Lung microvascular endothelial cell (primary cell): ENCODE data around the gene LRRC9. TPM values are rescaled to one million over a fixed set of nuclear protein-coding genes. Genes with fewer than 3 reads are reported as not detected.
"Not testable (repeated sequence)": the region's sequence is repeated elsewhere in the genome, so short reads cannot be mapped to it uniquely, and the experiment has no call there.

Experiments
- DNase-seq, 2 donors: peaks; one replicate each; pipeline versions ENCODE4 v3.0.0 to v3.0.0-alpha.2; 2010; ENCODE audit warnings: low read depth in 2 of 2
- total RNA-seq: library from RNA; depleted of rRNA; stranded (reverse); fragments of >200 nt; gene quantifications from 2 replicates; pipeline ENCODE4 v1.2.1, GENCODE V29; 2014

The LRRC9 gene
- total RNA-seq = not detected in 2 replicates

GRCh38 chr14:59919570-59920377, at the start of gene LRRC9:
LRRC9 (plus strand) TSS chr14:59920144.
- peak in 1 of 2 donors; percentile 3 for DNase-seq

- DNase-seq = peak; percentile 22 to 51
These were observed 49.4 kb upstream of the LRRC9 start, which contains the start of gene RTN1 for GRCh38 chr14:59870277-59871165. RTN1 (minus strand) TSS chr14:59870776; CDS start chr14:59870630, 146 bp downstream.

- no peak for DNase-seq
These were observed 48.8 kb upstream of the LRRC9 start for GRCh38 chr14:59871166-59871495.

GRCh38 chr14:59882957-59883356, 37.0 kb upstream of the LRRC9 start:
- no peak for DNase-seq

- no peak for DNase-seq
These were observed 29.3 kb upstream of the LRRC9 start for GRCh38 chr14:59890676-59891075.

- DNase-seq = no peak
These were observed 24.2 kb upstream of the LRRC9 start for GRCh38 chr14:59895721-59896120.

GRCh38 chr14:59897757-59898383, 22.1 kb upstream of the LRRC9 start:
- DNase-seq = peak; percentile 53 to 56

- DNase-seq = no peak
These were observed 19.4 kb upstream of the LRRC9 start for GRCh38 chr14:59900556-59900955.

- DNase-seq = no peak
These were observed 15.8 kb upstream of the LRRC9 start for GRCh38 chr14:59904184-59904583.

- peak in 1 of 2 donors; percentile 7 for DNase-seq
These were observed 14.8 kb upstream of the LRRC9 start for GRCh38 chr14:59905188-59905587.

GRCh38 chr14:59912443-59912842, 7.5 kb upstream of the LRRC9 start:
- no peak for DNase-seq

- DNase-seq = no peak
These were observed 6.8 kb upstream of the LRRC9 start for GRCh38 chr14:59913187-59913586.

- DNase-seq = peak; percentile 36 to 45
These were observed 947 bp upstream of the LRRC9 start for GRCh38 chr14:59918824-59919569.

GRCh38 chr14:59920378-59920683, 387 bp downstream of the LRRC9 start:
- DNase-seq = no peak

GRCh38 chr14:59925797-59926196, 5.9 kb downstream of the LRRC9 start:
- DNase-seq = no peak

- DNase-seq = no peak
These were observed 6.6 kb downstream of the LRRC9 start for GRCh38 chr14:59926534-59926933.

GRCh38 chr14:59931237-59931636, 11.3 kb downstream of the LRRC9 start:
- no peak for DNase-seq

- no peak for DNase-seq
These were observed 16.2 kb downstream of the LRRC9 start for GRCh38 chr14:59936145-59936544.

- DNase-seq = no peak
These were observed 19.9 kb downstream of the LRRC9 start for GRCh38 chr14:59939828-59940227.

GRCh38 chr14:59942296-59942862, 22.4 kb downstream of the LRRC9 start:
- DNase-seq = not testable (repeated sequence)

- DNase-seq = no peak
These were observed 25.0 kb downstream of the LRRC9 start for GRCh38 chr14:59944909-59945308.
